SJSA1 (cell line): ENCODE data around the gene CYP4F8. TPM values are rescaled to one million over a fixed set of nuclear protein-coding genes. Genes with fewer than 3 reads are reported as not detected.
A peak's percentile ranks its signal among the peaks of the same experiment; 100 is the strongest.
"Not testable (repeated sequence)": the region's sequence is repeated elsewhere in the genome, so short reads cannot be mapped to it uniquely, and the experiment has no call there.

Source experiments
- DNase-seq, 2 experiments: peaks; one replicate each; pipeline ENCODE4 v3.0.0-alpha.2; 2015 to 2020; ENCODE audit warnings: low spot score in 2 of 2, low read depth in 1 of 2
- H3K27ac ChIP-seq: fragments of 250-450 bp; sonication (Bioruptor Pico); 2 replicates; pipeline ENCODE4 v1.5.1; 2020; ENCODE audit warnings: mild to moderate bottlenecking, moderate library complexity
- H3K27me3 ChIP-seq: fragments of 250-450 bp; sonication (Bioruptor Pico); replicated peaks from 2 replicates; pipeline ENCODE4 v1.5.1; 2020; ENCODE audit warnings: mild to moderate bottlenecking, moderate library complexity
- H3K36me3 ChIP-seq: fragments of 250-450 bp; sonication (Bioruptor Pico); 2 replicates; pipeline ENCODE4 v1.5.1; 2020; ENCODE audit warnings: mild to moderate bottlenecking
- H3K4me1 ChIP-seq: fragments of 250-450 bp; sonication (Bioruptor Pico); replicated peaks from 2 replicates; pipeline ENCODE4 v1.6.1; 2021; ENCODE audit warnings: mild to moderate bottlenecking
- H3K4me3 ChIP-seq: fragments of 250-450 bp; sonication (Bioruptor Pico); 2 replicates; pipeline ENCODE4 v1.5.1; 2020; ENCODE audit warnings: mild to moderate bottlenecking
- H3K9me3 ChIP-seq: fragments of 250-450 bp; sonication (Bioruptor Pico); replicated peaks from 2 replicates; pipeline ENCODE4 v1.5.1; 2020; ENCODE audit warnings: mild to moderate bottlenecking
- total RNA-seq: library from RNA; depleted of rRNA; stranded (reverse); fragments of >200 nt; shearing (Covaris generic); gene quantifications from 2 replicates; pipeline ENCODE4 v1.2.3, GENCODE V29; 2014

The CYP4F8 gene
- total RNA-seq, 1 experiment from 2014 or later: not detected

- not testable (repeated sequence) for H3K27me3 ChIP-seq, H3K36me3 ChIP-seq, H3K9me3 ChIP-seq, H3K4me1 ChIP-seq, H3K27ac ChIP-seq, H3K4me3 ChIP-seq
- DNase-seq: peak in 1 of 2 experiments; percentile 11
Observed at GRCh38 chr19:15592506-15592905, 22.5 kb upstream of the CYP4F8 start.

- H3K27me3 ChIP-seq, H3K4me3 ChIP-seq, H3K27ac ChIP-seq, H3K4me1 ChIP-seq, H3K36me3 ChIP-seq, H3K9me3 ChIP-seq: not testable (repeated sequence)
- peak in 1 of 2 experiments; percentile 4 for DNase-seq
Observed at GRCh38 chr19:15593766-15594165, 21.3 kb upstream of the CYP4F8 start.

DNA sequence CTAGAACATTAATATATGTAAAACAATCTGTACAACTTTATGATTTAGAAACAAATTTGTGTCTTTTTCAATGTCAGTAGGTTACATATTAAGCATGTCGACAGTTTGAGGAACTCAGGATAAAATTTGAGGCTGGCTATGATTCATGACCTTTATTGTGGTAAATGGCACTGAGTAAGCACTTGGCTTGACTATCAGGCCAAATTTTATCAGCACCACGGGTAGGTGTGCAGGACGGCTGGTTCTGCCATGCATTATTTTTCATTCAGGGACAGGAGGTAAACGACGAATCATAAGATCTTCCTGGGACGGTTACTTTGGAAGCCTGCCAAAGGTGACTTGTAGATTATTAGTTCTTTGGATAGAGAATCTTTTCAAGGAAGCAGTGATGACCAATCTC is 19.9 kb upstream of the CYP4F8 start:
- H3K27me3 ChIP-seq: no peaks in the 10 kb centered on the region
- H3K36me3 ChIP-seq: no peaks in the 10 kb centered on the region
- H3K9me3 ChIP-seq: no peaks in the 10 kb centered on the region
- no peak overlapping the region for H3K4me3 ChIP-seq
- H3K27ac ChIP-seq: no peak overlapping the region
- H3K4me1 ChIP-seq: no peaks in the 10 kb centered on the region
- DNase-seq: peak in 1 of 2 experiments; percentile 7

GRCh38 chr19:15607978-15608925 is 6.8 kb upstream of the CYP4F8 start:
- H3K4me3 ChIP-seq, H3K36me3 ChIP-seq, H3K27ac ChIP-seq, H3K9me3 ChIP-seq, H3K27me3 ChIP-seq, DNase-seq, H3K4me1 ChIP-seq: not testable (repeated sequence)

GRCh38 chr19:15609261-15609660 is 5.8 kb upstream of the CYP4F8 start:
- H3K27me3 ChIP-seq: peaks cover 7% of the 10 kb centered on the region
- no peaks in the 10 kb centered on the region for H3K4me1 ChIP-seq
- no peak for DNase-seq
- no peaks in the 10 kb centered on the region for H3K9me3 ChIP-seq
- H3K36me3 ChIP-seq: no peaks in the 10 kb centered on the region
- no peak overlapping the region for H3K27ac ChIP-seq
- H3K4me3 ChIP-seq: no peak overlapping the region

DNA sequence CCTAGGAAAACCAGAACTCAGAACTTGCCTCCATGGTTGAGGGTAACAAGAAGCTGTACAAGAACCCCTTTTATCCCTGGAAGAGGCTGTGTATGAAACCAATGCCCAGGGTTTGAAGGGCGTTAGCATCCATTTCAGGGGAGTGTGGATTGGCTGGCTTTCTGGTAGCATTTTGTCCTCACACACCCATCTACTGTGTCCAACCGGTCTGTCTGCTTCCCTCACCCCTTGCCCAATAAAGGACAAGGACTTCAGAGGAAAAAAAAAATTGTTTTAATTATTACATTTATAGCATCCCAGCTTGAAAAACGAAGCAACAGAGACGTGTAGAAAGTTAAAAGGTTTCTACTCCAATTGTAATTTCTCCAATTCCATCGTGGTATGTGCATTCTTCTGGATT is 2.7 kb upstream of the CYP4F8 start:
- DNase-seq: no peak
- no peak overlapping the region for H3K4me3 ChIP-seq
- no peaks in the 10 kb centered on the region for H3K4me1 ChIP-seq
- no peaks in the 10 kb centered on the region for H3K27me3 ChIP-seq
- no peak overlapping the region for H3K27ac ChIP-seq
- no peaks in the 10 kb centered on the region for H3K36me3 ChIP-seq
- H3K9me3 ChIP-seq: no peaks in the 10 kb centered on the region

DNA sequence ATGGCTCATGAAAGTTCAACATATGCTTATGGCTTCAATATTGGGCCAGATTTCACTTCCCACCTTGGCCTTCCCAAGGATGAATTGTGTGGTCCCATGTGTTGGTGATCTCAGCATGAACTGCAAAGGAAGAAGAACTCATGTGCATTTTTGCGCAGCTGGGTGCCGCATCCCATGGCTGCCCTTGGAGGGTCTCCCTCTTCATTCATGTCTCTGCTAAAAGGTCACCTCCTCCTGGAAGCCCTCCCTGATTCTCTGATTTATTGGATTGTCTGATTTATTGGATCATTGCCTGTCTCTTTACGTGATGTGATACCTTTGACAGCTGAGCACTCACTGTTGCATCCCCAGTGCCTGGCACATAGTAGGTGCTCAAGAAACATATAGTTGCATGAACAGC is 1.7 kb upstream of the CYP4F8 start:
- Histone ChIP-seq H3K27me3 (no peaks in the 10 kb centered on the region), H3K4me3 (no peak overlapping the region), H3K27ac (no peak overlapping the region), H3K9me3 (no peaks in the 10 kb centered on the region), H3K36me3 (no peaks in the 10 kb centered on the region), H3K4me1 (no peaks in the 10 kb centered on the region)
- no peak for DNase-seq

- H3K27ac ChIP-seq: no peak overlapping the region
- H3K27me3 ChIP-seq: no peaks in the 10 kb centered on the region
- H3K4me1 ChIP-seq: no peaks in the 10 kb centered on the region
- DNase-seq: no peak
- no peak overlapping the region for H3K4me3 ChIP-seq
- no peaks in the 10 kb centered on the region for H3K9me3 ChIP-seq
- H3K36me3 ChIP-seq: no peaks in the 10 kb centered on the region
Observed at GRCh38 chr19:15615526-15615925, 508 bp downstream of the CYP4F8 start.

DNA sequence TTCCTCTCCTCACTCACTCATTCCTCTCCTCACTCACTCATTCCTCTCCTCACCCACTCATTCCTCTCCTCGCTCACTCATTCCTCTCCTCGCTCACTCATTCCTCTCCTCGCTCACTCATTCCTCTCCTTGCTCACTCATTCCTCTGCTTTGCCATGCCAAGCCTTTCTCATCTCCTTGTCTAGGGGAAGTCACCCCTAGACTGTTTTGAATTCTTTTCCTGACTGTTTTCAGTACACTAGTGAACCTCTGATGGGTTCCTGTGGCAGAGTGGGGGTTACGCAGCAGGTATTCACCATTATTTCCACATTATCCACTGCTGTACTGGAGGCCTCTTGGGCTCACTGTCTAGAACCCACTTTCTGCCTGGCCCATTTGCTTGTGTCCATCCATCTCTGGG is 1.2 kb downstream of the CYP4F8 start:
- Histone ChIP-seq H3K4me3 (no peak overlapping the region), H3K36me3 (no peaks in the 10 kb centered on the region), H3K9me3 (no peaks in the 10 kb centered on the region), H3K27ac (no peak overlapping the region), H3K27me3 (no peaks in the 10 kb centered on the region), H3K4me1 (no peaks in the 10 kb centered on the region)
- DNase-seq: no peak

DNA sequence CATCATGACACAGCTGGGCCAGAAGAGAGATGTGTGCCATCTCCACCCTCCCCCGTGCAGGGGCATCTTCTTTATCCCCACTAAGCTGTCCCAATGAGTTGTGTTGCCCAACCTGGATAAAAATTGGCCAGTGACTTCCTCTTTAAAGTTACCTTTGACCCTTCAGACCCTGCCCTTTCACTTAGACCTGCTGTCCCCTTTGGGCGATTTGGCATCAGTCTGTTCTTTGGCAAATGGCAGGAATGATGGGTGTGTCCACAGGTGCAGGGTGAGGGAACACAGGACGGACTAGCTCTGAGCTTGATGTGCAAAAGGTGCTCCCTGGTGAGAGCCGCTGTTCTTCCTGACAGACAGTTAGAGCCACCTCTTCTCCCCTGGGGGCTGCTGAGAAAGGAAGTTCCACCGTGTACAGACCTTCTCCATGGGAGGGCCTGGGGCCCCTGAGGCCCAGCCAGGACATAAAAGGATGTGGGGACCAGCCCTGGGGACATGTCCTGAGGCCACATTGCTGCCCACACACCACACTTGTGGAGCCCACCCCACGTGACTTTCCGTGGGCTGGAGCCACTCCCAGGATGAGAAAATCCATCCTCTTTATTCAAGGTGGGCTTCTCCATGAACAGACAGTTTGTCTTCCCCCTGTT is 1.7 kb downstream of the CYP4F8 start:
- H3K36me3 ChIP-seq: no peaks in the 10 kb centered on the region
- H3K4me1 ChIP-seq: no peaks in the 10 kb centered on the region
- no peaks in the 10 kb centered on the region for H3K27me3 ChIP-seq
- no peak for DNase-seq
- no peaks in the 10 kb centered on the region for H3K9me3 ChIP-seq
- H3K4me3 ChIP-seq: no peak overlapping the region
- H3K27ac ChIP-seq: no peak overlapping the region

GRCh38 chr19:15618321-15618720 is 3.3 kb downstream of the CYP4F8 start:
- Histone ChIP-seq H3K36me3 (no peaks in the 10 kb centered on the region), H3K27ac (no peak overlapping the region), H3K4me3 (no peak overlapping the region), H3K9me3 (no peaks in the 10 kb centered on the region), H3K27me3 (no peaks in the 10 kb centered on the region), H3K4me1 (no peaks in the 10 kb centered on the region)
- no peak for DNase-seq

- H3K4me3 ChIP-seq: no peak overlapping the region
- H3K27me3 ChIP-seq: no peaks in the 10 kb centered on the region
- H3K27ac ChIP-seq: no peak overlapping the region
- no peaks in the 10 kb centered on the region for H3K36me3 ChIP-seq
- H3K4me1 ChIP-seq: no peaks in the 10 kb centered on the region
- no peaks in the 10 kb centered on the region for H3K9me3 ChIP-seq
- no peak for DNase-seq
Observed at GRCh38 chr19:15621801-15622200, 6.8 kb downstream of the CYP4F8 start.

DNA sequence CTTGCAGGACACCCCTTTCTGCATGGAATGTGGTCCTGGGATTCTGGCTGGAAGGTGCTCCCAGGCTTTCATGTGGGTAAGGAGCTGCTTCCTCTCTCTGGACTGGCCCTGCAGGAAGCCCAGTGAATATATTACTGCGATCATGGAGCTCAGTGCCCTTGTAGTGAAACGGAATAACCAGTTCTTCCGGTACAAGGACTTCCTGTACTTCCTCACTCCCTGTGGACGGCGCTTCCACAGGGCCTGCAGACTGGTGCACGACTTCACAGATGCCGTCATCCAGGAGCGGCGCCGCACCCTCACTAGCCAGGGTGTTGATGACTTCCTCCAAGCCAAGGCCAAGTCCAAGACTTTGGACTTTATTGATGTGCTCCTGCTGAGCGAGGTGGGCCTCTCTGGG is 8.0 kb downstream of the CYP4F8 start:
- no peaks in the 10 kb centered on the region for H3K9me3 ChIP-seq

GRCh38 chr19:15623711-15624318 is 8.8 kb downstream of the CYP4F8 start:
- no peaks in the 10 kb centered on the region for H3K9me3 ChIP-seq
- no peak for DNase-seq
- no peaks in the 10 kb centered on the region for H3K4me1 ChIP-seq
- no peak overlapping the region for H3K4me3 ChIP-seq
- no peaks in the 10 kb centered on the region for H3K27me3 ChIP-seq
- no peak overlapping the region for H3K27ac ChIP-seq
- H3K36me3 ChIP-seq: no peaks in the 10 kb centered on the region

More for the DNA sequence above, 8.0 kb downstream of the CYP4F8 start:
- no peak for DNase-seq
- Histone ChIP-seq H3K36me3 (no peaks in the 10 kb centered on the region), H3K27ac (no peak overlapping the region), H3K4me3 (no peak overlapping the region), H3K4me1 (no peaks in the 10 kb centered on the region), H3K27me3 (no peaks in the 10 kb centered on the region)
